ENCODE results near the gene ARHGEF33. TPM values are rescaled to one million over a fixed set of nuclear protein-coding genes. Genes with fewer than 3 reads are reported as not detected.

The ARHGEF33 gene
- total RNA-seq, 1 donor from 2014 or later: 2.5 TPM

- Mint-ChIP-seq H3K4me3 (no peak overlapping the region), H3K27me3 (ENCODE audit: insufficient read depth, low read depth) (peaks cover 2% of the 10 kb centered on the region), H3K36me3 (peaks cover 4% of the 10 kb centered on the region), H3K4me1 (no peaks in the 10 kb centered on the region), H3K27ac (peak overlapping the region; percentile 36), H3K9me3 (no peaks in the 10 kb centered on the region)
- Histone ChIP-seq H3K4me1 (no peaks in the 10 kb centered on the region), H3K9ac (no peak overlapping the region), H4K20me1 (ENCODE audit: low read depth) (no peaks in the 10 kb centered on the region), H3K79me2 (ENCODE audit: low read depth) (no peaks in the 10 kb centered on the region), H3K4me2 (no peak overlapping the region), H3K4me3 (no peak overlapping the region), H2AFZ (replicated peaks) (no peak overlapping the region), H3K27ac (no peak overlapping the region), H3F3A (ENCODE audit: low read depth) (no peaks in the 10 kb centered on the region), H3K27me3 (no peaks in the 10 kb centered on the region), H3K9me3 (ENCODE audit: low read depth) (no peaks in the 10 kb centered on the region), H3K36me3 (no peaks in the 10 kb centered on the region)
- DNase-seq (ENCODE audit: low spot score): no peak
- TF ChIP-seq EZH2phosphoT487 (IDR thresholded peaks at IDR 0.05) (no peak), CTCF (IDR thresholded peaks at IDR 0.05) (no peak), EZH2 (IDR thresholded peaks at IDR 0.05) (no peak)
Observed at GRCh38 chr2:38978908-38979307, 89.2 kb downstream of the ARHGEF33 start.

GRCh38 chr2:38981003-38981669 is 91.5 kb downstream of the ARHGEF33 start:
- no peaks in the 10 kb centered on the region for H3K36me3 ChIP-seq
- Mint-ChIP-seq H3K4me3 (no peak overlapping the region), H3K9me3 (no peaks in the 10 kb centered on the region), H3K36me3 (peaks cover 17% of the 10 kb centered on the region), H3K27ac (no peak overlapping the region), H3K4me1 (no peaks in the 10 kb centered on the region), H3K27me3 (ENCODE audit: insufficient read depth, low read depth) (peaks cover 2% of the 10 kb centered on the region)
- no peaks in the 10 kb centered on the region for H4K20me1 ChIP-seq (ENCODE audit: low read depth)
- H3K79me2 ChIP-seq (ENCODE audit: low read depth): no peaks in the 10 kb centered on the region
- no peak overlapping the region for H3K9ac ChIP-seq
- no peaks in the 10 kb centered on the region for H3F3A ChIP-seq (ENCODE audit: low read depth)
- H3K4me2 ChIP-seq: no peak overlapping the region
- H3K9me3 ChIP-seq (ENCODE audit: low read depth): no peaks in the 10 kb centered on the region
- H3K27ac ChIP-seq: no peak overlapping the region
- H3K27me3 ChIP-seq: no peaks in the 10 kb centered on the region
- DNase-seq (ENCODE audit: low spot score): no peak
- H2AFZ ChIP-seq (replicated peaks): no peak overlapping the region
- no peaks in the 10 kb centered on the region for H3K4me1 ChIP-seq
- no peak overlapping the region for H3K4me3 ChIP-seq
- TF ChIP-seq CTCF (IDR thresholded peaks at IDR 0.05) (no peak), EZH2phosphoT487 (IDR thresholded peaks at IDR 0.05) (no peak), EZH2 (IDR thresholded peaks at IDR 0.05) (no peak)

- Histone ChIP-seq H3K9me3 (ENCODE audit: low read depth) (no peaks in the 10 kb centered on the region), H3K79me2 (ENCODE audit: low read depth) (no peaks in the 10 kb centered on the region), H3K4me3 (no peak overlapping the region), H3K27ac (no peak overlapping the region), H3K27me3 (no peaks in the 10 kb centered on the region), H3K4me1 (no peaks in the 10 kb centered on the region), H3K9ac (no peak overlapping the region), H2AFZ (replicated peaks) (no peak overlapping the region), H3K4me2 (no peak overlapping the region), H3F3A (ENCODE audit: low read depth) (no peaks in the 10 kb centered on the region), H3K36me3 (no peaks in the 10 kb centered on the region), H4K20me1 (ENCODE audit: low read depth) (no peaks in the 10 kb centered on the region)
- TF ChIP-seq CTCF (IDR thresholded peaks at IDR 0.05): no peak
- TF ChIP-seq EZH2 (IDR thresholded peaks at IDR 0.05): no peak
- Mint-ChIP-seq H3K4me1 (no peaks in the 10 kb centered on the region), H3K27me3 (ENCODE audit: insufficient read depth, low read depth) (peaks cover 2% of the 10 kb centered on the region), H3K9me3 (no peaks in the 10 kb centered on the region), H3K27ac (no peak overlapping the region), H3K4me3 (no peak overlapping the region), H3K36me3 (peaks cover 16% of the 10 kb centered on the region)
- no peak for DNase-seq (ENCODE audit: low spot score)
Observed at GRCh38 chr2:38981670-38982357, 92.1 kb downstream of the ARHGEF33 start.

All from neural progenitor cell (in vitro differentiated cells).